ENCODE data around the gene CCDC57. TPM values are rescaled to one million over a fixed set of nuclear protein-coding genes. Genes with fewer than 3 reads are reported as not detected.
"Not testable (repeated sequence)": the region's sequence is repeated elsewhere in the genome, so short reads cannot be mapped to it uniquely, and the experiment has no call there.

The CCDC57 gene
- total and polyA plus RNA-seq, 2 experiments from 2014 or later, result 15.7 to 29.8 TPM

DNA sequence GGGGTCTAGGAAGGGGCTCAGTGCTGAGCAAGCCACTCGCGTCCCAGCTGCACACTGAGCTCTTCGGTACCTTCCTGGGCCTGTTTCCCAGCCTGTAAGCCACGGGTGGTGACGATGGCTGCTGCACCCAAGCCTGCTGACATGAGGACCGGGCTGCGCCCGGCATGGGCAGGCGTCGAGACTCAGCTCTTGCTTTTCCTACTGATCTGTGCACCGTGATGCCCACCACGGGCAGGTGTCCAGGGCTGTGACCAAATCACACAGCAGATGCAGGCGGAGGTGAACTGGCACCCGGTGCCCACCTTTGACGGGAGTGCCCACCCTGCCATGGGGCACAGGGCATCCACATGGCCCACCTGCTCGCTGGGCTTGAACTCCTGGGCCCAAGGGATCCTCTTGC, 17.9 kb downstream of the CCDC57 start:
- Histone ChIP-seq H3K79me2 (no peaks in the 10 kb centered on the region), H3K9me3 (ENCODE audit: low read depth) (no peaks in the 10 kb centered on the region), H3K4me2 (no peak overlapping the region), H3K9me2 (replicated peaks; ENCODE audit: insufficient read depth) (no peaks in the 10 kb centered on the region), H3K36me3 (replicated peaks; ENCODE audit: insufficient read depth, low read depth) (no peaks in the 10 kb centered on the region), H3K4me1 (ENCODE audit: insufficient read depth) (no peaks in the 10 kb centered on the region), H3K27me3 (no peaks in the 10 kb centered on the region), H4K20me1 (ENCODE audit: insufficient read depth, poor library complexity, severe bottlenecking) (no peaks in the 10 kb centered on the region), H3K4me3 (no peak overlapping the region), H2AFZ (no peak overlapping the region), H3K27ac (no peak overlapping the region)
- DNase-seq (ENCODE audit: low spot score), result no peak
- WGBS (ENCODE audit: low lambda C conversion rate, missing lambda C conversion rate), result 98% methylated on average over 16 of the region's 16 CpGs
- TF ChIP-seq EZH2phosphoT487 (IDR thresholded peaks at IDR 0.05; ENCODE audit: low read depth, severe bottlenecking, unreplicated experiment), result no peak
- TF ChIP-seq, protein P1, sequence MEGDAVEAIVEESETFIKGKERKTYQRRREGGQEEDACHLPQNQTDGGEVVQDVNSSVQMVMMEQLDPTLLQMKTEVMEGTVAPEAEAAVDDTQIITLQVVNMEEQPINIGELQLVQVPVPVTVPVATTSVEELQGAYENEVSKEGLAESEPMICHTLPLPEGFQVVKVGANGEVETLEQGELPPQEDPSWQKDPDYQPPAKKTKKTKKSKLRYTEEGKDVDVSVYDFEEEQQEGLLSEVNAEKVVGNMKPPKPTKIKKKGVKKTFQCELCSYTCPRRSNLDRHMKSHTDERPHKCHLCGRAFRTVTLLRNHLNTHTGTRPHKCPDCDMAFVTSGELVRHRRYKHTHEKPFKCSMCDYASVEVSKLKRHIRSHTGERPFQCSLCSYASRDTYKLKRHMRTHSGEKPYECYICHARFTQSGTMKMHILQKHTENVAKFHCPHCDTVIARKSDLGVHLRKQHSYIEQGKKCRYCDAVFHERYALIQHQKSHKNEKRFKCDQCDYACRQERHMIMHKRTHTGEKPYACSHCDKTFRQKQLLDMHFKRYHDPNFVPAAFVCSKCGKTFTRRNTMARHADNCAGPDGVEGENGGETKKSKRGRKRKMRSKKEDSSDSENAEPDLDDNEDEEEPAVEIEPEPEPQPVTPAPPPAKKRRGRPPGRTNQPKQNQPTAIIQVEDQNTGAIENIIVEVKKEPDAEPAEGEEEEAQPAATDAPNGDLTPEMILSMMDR (IDR thresholded peaks at IDR 0.05; ENCODE audit: poor library complexity), result no peak
- no peak for TF ChIP-seq EZH2 (IDR thresholded peaks at IDR 0.05; ENCODE audit: borderline replicate concordance)

DNA sequence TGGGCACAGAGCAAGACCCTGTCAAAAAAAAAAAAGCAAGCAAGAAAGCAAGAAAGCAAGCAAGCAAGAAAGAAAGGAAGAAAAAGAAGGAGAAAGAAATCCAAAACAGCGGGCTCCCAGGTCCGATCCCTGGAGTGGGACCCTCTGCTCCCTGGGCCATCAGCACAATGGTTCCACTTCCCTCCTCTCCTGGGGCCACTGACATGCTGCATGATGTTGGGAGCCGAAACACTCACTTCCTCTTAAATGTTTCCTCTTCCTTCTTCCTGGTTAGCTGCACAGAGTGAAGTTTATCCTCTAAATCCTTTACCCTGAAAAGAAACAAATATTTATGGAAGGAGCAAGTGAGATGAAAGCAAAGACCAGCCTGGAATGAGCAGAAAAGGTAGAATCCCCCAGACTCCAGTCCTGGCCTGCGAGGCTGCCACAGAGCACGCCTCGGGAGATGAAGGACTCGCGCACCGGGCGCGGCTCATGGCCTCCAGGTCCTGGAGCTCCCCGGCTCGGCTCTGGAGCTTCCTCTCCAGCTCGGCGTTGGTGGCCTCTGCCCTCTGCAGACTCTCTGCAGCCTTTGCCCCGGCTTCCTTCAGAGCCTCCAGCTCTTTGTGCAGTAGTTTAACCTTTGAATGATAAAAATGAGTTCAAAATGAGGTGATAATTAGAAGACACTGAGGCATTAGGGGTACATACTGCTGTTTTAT, 19.0 kb downstream of the CCDC57 start:
- Histone ChIP-seq H2AFZ (no peak overlapping the region), H4K20me1 (ENCODE audit: insufficient read depth, poor library complexity, severe bottlenecking) (no peaks in the 10 kb centered on the region), H3K79me2 (no peaks in the 10 kb centered on the region), H3K4me2 (no peak overlapping the region), H3K9me3 (ENCODE audit: low read depth) (no peaks in the 10 kb centered on the region), H3K27ac (no peak overlapping the region), H3K36me3 (replicated peaks; ENCODE audit: insufficient read depth, low read depth) (no peaks in the 10 kb centered on the region), H3K9me2 (replicated peaks; ENCODE audit: insufficient read depth) (no peaks in the 10 kb centered on the region), H3K4me3 (no peak overlapping the region), H3K27me3 (no peaks in the 10 kb centered on the region), H3K4me1 (ENCODE audit: insufficient read depth) (no peaks in the 10 kb centered on the region)
- WGBS (ENCODE audit: low lambda C conversion rate, missing lambda C conversion rate), result 91% methylated on average over 16 of the region's 16 CpGs
- TF ChIP-seq EZH2phosphoT487 (IDR thresholded peaks at IDR 0.05; ENCODE audit: low read depth, severe bottlenecking, unreplicated experiment) (no peak), EZH2 (IDR thresholded peaks at IDR 0.05; ENCODE audit: borderline replicate concordance) (no peak)
- TF ChIP-seq, protein P1 (IDR thresholded peaks at IDR 0.05; ENCODE audit: poor library complexity), result no peak
- no peak for DNase-seq (ENCODE audit: low spot score)

DNA sequence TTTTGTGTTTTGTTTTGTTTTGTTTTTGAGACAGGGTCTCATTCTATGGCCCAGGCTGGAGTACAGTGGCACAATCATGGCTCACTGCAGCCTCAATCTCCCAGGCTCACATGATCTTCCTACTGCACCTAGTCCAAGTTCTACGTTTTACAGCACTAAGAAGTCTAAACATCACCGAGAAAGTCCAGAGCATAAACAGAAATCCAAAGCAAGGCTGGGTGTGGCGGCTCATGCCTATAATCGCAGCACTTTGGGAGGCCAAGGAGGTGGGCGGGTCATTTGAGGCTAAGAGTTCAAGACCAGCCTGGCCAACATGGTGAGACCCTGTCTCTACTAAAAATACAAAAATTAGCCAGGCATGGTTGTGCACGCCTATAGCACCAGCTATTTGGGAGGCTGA, 19.6 kb downstream of the CCDC57 start:
- H3K4me2 ChIP-seq; H3K79me2 ChIP-seq; H3K36me3 ChIP-seq (replicated peaks; ENCODE audit: insufficient read depth, low read depth); H3K9me3 ChIP-seq (ENCODE audit: low read depth); H3K27me3 ChIP-seq; H3K4me3 ChIP-seq; H4K20me1 ChIP-seq (ENCODE audit: insufficient read depth, poor library complexity, severe bottlenecking); H3K27ac ChIP-seq; H2AFZ ChIP-seq; H3K4me1 ChIP-seq (ENCODE audit: insufficient read depth); DNase-seq (ENCODE audit: low spot score); H3K9me2 ChIP-seq (replicated peaks; ENCODE audit: insufficient read depth): not testable (repeated sequence)
- WGBS (ENCODE audit: low lambda C conversion rate, missing lambda C conversion rate), result 76% methylated on average over 6 of the region's 6 CpGs

DNA sequence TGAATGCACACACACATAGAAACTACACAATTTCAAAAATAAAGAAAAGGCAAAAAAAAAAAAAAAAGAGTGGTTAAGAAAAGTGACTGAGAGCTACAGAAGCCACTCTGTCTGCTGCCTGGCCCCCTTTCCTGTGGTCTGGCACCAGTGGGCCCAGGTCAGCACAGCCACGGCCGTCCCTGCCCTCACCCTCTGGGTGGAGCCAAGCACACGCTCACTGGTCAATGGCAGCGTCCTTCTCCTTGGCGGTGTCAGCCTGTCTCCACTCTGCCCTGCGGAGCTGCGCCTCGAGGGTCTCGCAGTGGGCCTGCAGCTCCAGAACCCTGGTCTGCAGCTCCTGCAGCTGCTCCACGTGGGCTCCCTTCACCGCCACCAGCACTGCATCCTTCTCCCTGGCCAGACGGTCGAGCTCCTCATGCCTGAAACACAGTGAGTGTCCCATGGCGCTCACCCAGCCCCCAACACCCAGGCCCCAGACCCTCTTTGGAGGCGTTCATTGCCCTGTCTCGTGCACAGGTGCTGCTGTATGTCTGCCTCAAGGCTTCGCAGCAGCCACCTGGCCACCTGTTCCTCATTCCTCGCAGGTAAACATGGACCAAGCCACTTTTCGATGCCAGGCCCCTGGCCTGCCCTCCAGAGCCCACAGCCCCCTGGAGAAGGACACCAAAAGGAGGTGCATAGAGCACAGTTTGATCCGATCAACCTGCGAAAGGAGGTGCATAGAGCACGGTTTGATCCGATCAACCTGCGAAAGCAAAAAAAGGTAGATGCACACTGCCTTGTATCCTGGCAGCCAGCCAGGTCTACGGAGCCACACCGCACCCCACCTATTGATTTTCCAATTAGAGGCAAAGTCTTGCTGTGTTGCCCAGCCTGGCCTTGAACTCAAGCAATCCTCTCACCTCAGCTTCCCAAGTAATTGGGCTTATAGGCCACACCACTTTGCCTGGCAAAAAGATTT, 24.4 kb downstream of the CCDC57 start:
- no peaks in the 10 kb centered on the region for H3K9me3 ChIP-seq (ENCODE audit: low read depth)
- H3K79me2 ChIP-seq, result no peaks in the 10 kb centered on the region
- no peaks in the 10 kb centered on the region for H4K20me1 ChIP-seq (ENCODE audit: insufficient read depth, poor library complexity, severe bottlenecking)
- H2AFZ ChIP-seq, result no peak overlapping the region
- no peaks in the 10 kb centered on the region for H3K4me1 ChIP-seq (ENCODE audit: insufficient read depth)
- H3K36me3 ChIP-seq (replicated peaks; ENCODE audit: insufficient read depth, low read depth), result no peaks in the 10 kb centered on the region
- DNase-seq (ENCODE audit: low spot score), result no peak
- H3K27ac ChIP-seq, result no peak overlapping the region
- no peak overlapping the region for H3K4me2 ChIP-seq
- H3K27me3 ChIP-seq, result no peaks in the 10 kb centered on the region
- TF ChIP-seq EZH2phosphoT487 (IDR thresholded peaks at IDR 0.05; ENCODE audit: low read depth, severe bottlenecking, unreplicated experiment), result no peak
- H3K4me3 ChIP-seq, result no peak overlapping the region
- no peaks in the 10 kb centered on the region for H3K9me2 ChIP-seq (replicated peaks; ENCODE audit: insufficient read depth)
- WGBS (ENCODE audit: low lambda C conversion rate, missing lambda C conversion rate), result 95% methylated on average over 25 of the region's 26 CpGs

Measured in hepatocyte (in vitro differentiated cells).